ENCODE measurements around the gene TRAPPC8.
"Not testable (repeated sequence)": the region's sequence is repeated elsewhere in the genome, so short reads cannot be mapped to it uniquely, and the experiment has no call there.

Gene TRAPPC8

DNA sequence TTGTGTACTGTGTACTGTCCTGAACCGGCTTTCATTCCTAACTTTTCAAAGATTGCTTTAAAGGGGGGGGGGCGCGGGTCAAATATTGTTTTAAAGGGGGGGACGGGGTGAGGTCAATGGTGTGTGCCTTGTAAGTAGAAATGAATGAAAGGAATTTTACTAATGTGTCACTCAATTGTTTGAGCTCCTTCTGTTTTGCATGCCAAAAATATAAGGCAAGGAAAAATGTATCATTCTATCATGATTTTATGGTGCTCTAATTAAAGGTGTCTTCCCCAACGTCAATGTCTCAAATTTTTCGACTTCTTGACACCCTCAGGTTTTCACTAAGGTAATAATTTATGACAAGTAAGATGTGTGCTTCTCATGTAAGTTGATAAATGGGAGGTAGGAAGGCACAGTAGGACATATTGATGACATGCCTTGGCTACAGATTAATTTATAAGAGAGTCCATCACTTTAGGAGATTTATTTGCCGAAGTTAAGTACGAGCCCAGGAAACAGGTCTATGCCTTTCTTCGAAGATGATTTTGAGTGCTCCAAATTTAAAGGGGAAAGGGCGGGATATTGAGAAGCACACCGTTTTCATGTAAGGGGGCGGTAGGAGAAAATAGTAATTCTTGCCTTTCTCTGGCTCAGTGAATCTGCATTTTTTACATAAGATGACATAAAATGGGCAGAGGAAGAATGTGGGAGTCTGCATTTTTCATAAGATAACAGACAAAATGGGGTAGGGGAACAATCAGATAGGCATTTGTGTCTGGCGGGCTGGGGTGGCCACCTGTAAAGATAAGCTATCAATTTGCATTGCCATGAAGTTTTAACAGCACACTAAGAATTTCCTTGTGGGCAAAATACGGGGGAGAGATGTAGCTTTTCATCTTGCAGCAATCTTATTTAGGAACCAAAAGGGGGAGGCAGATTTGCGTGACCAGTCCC is 1.2 kb upstream of the TRAPPC8 start:
- DNase-seq: no peak

DNA sequence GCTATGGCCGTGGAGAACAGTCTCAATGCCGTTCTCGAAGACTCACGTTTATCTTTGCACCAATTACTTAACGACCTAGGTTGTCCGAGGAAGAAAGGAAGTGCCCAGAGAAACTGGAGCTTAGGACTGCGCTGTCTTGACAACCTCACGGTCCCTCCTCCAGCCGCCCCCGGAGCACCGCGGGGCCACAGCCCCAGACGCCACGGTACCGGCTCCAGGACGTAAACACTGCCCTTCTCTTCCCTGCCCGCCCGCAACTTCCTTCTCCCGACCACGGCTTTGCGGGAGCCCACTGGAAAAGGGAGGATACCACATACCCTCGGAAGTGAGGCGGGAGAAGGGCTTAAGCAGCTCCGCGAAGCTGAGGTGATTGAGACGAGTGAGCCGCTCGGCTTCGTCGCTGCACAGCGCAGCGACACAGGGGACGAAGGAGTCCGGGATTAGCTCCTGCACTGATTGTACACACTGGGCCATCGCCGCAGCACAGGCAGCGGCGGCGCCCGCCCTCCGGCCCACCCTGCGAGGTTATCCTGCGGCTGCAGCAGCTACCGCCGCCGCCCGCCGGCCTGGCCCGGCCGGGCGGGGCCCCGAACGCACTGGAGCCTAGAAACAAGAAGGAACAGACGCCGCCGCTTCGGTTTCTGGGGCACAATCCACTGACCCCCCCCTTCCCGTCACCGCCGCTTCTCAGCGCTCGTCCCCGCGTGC is 483 bp downstream of the TRAPPC8 start:
- DNase-seq: no peak

DNA sequence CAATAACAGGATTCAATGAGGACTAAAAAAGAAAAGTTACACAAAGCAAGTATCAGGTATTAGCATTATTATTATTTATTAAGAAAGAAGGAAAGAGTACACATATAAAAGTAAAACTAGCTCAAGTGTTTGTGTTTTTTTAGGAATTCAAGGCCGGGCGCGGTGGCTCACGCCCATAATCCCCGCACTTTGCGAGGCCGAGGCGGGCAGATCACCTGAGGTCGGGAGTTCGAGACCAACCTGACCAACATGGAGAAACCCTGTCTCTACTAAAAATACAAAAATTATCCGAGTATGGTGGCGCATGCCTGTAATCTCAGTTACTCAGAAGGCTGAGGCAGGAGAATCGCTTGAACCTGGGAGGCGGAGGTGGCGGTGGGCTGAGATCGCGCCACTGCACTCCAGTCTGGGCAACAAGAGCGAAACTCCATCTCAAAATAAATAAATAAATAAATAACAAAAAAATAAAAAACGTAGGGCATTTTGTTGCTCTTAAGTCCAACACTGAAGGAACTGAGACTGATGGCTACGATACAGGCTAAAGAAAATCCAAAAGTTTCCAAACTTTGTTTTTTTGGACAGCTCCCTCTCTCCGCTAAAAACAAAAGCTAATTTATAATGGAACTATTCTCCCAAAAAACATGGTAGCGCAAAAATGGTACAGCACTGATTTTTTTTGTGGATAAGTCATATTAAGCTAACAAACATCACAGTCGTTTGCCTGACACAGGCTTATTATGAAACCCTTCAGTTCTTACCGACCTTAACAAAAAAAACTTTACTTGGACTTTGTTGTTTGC is 1.7 kb downstream of the TRAPPC8 start:
- no peak for DNase-seq

DNA sequence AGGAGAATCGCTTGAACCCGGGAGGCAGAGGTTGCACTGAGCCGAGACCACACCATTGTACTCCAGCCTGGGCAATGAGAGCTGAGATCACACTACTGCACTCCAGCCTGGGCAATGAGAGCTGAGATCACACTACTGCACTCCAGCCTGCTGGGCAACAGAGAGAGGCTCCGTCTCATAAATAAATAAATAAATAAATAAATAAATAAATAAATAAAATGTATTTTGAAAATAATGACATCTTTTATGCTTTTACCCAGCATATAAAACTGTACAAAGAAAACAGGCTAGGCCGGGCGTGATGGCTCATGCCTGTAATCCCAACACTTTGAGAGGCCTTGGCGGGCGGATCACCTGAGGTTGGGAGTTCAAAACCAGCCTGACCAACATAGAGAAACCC is 8.2 kb downstream of the TRAPPC8 start:
- DNase-seq: not testable (repeated sequence)

DNA sequence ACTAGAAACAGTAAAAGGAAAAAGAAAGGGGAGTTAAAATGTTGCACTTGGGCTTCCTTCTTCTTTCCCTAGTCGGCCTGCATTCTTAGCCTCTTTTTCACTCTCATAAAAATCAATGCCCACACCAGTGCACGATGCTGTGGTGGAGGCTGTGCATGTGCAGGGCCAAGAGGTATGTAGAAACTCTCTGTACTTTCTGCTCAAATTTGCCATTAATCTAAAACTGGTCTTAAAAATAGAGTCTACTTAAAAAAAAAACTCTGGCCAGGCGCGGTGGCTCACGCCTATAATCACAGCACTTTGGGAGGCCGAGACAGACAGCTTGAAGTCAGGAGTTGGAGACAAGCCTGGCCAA is 11.1 kb downstream of the TRAPPC8 start:
- DNase-seq: no peak

DNA sequence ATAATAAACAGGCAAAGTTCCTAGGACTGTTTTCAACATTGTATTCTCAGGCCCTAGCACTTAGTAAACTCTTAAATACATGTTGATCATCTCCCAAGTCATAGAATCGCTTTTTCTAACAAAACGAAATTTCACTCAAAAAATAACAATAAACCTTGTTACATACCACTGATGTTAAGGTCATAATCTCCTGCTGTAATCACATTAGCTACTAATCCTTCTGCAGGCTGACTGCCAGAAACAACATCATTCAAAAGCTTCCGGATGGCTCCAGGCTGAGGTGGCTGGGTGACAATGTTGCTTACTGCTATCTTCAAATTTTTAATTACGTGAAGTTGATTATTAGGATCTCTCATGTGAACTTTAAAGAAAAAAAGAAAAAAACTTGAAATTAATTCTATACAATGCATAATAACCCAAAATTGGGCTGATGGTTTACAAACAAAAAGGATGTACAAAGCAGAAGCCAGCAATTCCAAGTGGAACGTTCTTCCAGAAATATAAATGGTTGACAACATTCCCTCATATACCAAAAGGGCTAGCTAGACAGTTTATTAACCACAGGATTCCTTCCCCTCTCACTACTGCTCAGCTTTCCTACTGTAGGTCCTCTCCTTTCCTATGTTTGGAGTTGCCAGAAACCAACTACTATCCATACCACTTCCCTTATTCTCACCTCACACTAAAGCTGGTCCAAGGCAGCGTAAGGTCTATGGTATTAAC is 11.6 kb downstream of the TRAPPC8 start:
- DNase-seq: peak; percentile 17

DNA sequence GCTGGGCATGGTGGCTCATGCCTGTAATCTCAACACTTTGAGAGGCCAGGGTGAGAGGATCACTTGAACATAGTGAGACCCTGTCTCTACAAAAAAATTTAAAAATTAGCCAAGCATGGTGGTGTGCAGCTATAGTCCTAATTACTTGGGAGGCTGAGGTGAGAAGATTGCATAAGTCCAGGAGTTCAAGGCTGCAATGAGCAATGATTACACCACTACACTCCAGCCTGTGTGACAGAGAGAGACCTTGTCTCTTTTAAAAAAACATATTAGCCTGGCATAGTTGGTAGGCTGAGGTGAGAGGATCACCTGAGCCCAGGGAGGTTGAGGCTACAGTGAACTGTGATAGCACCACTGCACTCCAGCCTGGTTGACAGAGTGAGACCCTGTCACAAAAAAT is 13.7 kb downstream of the TRAPPC8 start:
- DNase-seq: no peak

DNA sequence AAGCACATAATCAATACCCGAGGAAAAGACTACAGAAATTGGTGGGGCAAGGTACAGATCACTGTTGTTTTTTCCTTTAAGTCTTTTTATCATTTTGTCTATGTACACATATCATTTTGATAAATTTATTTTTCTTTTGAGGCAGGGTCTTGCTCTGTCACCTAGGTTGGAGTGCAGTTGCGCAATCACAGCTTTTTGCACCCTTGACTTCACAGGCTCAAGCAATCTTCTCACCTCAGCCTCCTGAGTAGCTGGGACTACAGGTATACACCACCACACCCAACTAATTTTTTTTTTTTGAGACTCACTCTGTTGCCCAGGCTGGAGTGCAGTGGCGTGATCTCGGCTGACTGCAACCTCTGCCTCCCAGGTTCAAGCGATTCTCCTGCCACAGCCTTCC is 15.9 kb downstream of the TRAPPC8 start:
- DNase-seq: not testable (repeated sequence)

DNA sequence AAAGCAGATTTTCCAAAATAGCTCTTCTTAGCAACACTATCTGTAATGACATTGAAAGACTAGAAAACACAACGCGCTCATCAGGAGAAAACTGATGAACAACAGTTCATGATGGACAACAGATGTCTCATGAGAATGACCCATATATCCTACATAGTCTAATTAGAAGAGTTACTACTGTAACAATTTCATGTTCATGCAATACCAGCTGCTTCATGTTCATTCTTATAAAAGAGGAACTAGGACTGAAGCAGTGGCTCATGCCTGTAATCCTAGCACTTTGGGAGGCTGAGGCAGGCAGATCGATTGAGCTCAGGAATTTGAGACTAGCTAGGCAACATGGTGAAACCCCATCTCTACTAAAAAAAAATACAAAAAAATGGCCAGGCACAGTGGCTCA is 22.7 kb downstream of the TRAPPC8 start:
- no peak for DNase-seq

DNA sequence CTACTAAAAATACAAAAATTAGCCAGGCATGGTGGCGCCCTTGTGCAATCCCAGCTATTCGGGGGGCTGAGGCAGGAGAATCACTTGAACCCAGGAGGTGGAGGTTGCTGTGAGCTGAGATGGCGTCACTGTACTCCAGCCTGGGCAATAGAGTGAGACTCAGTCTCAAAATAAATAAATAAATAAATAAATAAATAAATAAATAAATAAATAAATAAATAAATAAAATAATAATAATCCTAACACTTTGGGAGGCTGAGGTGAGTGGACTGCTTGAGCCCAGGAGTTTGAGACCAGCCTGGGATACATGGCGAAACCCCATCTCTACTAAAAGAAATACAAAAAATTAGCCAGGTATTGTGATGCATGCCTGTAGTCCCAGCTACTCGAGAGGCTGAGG is 23.6 kb downstream of the TRAPPC8 start:
- DNase-seq: not testable (repeated sequence)

DNA sequence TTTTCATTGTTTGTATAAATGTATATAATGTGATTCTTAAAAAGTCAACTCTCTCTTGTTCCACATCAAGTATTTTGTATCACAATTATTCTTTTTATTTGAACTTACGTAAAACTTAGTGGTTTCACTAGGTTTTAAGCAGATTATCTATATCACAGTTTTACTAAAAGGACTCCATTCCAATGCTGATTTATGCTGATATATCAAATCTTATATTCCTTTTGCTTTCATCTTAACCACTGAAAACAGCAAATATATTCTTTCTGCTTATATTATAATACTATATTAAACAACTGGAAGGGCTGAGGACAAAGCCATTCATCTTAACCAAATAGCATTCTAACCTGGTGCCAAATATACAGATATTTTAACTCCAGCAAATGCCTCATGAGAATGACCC is 24.2 kb downstream of the TRAPPC8 start:
- no peak for DNase-seq

DNA sequence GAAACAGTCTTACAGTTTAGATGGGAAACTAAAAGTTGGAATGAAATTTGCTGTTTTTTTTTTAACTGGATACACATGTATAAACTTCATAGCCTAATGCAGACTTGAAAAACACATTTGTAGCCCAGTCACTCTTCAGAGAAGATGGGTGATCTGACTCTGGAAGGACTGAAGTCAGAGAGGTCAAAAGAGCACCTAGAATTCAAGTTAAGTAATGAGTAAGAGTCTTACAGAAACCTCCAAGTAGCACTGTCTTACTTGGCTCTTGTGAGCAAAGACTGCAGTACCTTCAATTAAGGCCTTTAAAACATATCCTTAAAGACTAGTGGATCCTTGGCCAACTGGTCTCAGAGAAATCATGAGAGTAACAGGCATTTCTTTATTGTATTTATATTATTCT is 41.9 kb downstream of the TRAPPC8 start:
- DNase-seq: no peak

DNA sequence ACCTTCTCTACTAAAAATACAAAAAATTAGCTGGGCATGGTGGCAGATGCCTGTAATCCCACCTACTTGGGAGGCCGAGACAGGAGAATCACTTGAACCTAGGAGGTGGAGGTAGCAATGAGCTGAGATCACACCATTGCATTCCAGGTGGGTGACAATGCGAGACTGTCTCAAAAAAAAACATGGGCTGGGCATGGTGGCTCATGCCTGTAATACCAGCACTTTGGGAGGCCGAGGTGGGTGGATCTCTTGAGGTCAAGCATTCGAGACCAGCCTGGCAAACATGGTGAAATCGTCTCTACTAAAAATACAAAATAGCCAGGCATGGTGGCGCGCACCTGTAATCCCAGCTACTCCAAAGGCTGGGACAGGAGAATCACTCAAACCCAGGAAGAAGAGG is 43.2 kb downstream of the TRAPPC8 start:
- not testable (repeated sequence) for DNase-seq

DNA sequence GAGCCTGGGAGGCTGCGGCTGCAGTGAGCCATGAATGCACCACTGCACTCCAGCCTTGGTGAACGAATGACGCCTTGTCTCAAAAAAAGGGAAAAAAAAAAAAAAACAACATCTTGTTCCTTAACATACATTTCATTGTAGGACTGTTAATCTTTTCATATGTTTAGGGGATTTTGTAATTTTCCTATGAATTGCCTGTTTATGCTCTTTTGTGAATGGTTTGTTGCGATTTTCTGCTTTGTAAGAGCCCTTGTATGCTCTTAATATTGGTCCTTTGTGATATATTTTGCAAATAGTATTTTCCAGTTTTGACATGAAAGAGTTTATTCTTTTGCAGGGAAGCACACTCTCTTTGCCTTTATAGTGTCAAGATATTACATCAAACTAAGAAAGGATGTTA is 50.0 kb downstream of the TRAPPC8 start:
- no peak for DNase-seq

DNA sequence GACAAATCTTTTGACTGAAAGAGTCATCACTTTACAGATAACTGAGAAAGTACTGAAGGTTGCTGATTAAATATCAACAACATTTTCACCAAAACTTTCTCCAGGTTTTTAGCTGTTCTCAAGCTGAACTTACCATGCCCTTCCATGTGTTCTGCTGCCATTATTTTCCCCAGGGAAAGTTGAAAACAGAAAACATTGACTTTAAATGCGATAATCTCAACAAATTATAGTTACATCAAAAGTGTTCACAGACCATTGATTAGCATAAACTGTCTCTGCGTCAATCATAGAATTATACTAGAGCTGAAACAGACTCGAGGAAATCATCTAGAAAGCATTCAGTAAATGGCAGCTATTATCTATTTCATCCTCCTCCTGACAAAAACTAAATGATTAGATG is 51.4 kb downstream of the TRAPPC8 start:
- DNase-seq: no peak

DNA sequence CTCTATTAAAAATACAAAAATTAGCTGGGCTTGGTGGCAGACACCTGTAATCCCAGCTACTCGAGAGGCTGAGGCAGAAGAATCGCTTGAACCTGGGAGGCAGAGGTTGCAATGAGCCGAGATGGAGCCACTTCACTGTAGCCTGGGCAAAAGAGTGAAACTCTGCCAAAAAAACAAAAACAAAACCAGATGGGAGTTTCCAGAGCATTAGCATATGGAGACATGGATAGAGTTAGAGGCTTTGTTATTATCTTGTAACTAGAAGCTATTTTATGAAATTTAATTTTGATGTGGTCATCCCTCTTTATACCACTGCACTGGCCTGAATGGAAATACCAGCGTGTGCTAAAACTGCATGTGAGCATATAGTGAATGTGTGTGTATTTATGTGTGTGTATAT is 58.9 kb downstream of the TRAPPC8 start:
- DNase-seq: no peak

DNA sequence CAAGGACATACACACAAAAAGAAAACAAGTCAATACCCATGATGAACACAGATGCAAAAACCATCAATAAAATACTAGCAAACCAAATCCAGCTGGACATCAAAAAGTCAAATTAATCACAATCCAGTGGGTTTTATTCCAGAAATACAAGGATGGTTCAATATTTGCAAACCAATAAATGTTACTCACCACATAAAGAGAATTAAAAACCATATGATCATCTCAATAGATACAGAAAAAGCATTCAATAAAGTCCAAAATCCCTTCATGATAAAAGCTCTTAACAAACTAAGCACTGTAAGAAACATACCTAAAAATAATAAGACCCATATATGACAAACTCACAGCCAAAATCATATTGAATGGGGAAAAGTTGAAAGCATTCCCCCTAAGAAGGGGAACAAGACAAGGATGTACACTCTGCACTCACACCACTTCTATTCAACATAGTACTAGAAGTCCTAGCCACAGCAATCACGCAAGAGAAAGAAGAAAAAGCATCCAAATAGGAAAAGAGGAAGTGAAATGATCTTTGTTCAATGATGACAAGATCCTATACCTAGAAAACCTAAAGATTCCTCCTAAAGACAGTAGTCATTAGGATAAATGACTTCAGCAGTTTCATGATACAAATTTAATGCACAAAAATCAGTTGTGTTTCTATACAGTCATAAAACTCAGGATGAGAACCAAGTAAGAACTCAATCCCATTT is 62.6 kb downstream of the TRAPPC8 start:
- peak; percentile 14 for DNase-seq

DNA sequence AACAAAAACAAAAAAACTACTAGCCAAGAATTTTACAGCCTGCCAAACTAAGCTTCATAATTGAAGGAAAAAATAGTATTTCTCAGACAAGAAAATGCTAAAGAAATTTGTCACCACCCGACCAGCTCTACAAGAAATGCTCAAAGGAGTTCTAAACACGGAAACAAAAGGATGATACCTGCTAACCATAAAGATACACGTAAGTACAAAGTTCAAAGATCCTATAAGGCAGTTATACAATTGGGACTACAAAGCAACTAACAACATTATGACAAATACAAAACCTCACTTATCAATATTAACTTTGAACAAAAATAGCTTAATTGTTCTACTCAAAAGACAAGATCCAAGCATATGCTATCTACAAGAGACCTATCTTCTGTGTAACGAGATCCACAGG is 64.6 kb downstream of the TRAPPC8 start:
- DNase-seq: no peak

DNA sequence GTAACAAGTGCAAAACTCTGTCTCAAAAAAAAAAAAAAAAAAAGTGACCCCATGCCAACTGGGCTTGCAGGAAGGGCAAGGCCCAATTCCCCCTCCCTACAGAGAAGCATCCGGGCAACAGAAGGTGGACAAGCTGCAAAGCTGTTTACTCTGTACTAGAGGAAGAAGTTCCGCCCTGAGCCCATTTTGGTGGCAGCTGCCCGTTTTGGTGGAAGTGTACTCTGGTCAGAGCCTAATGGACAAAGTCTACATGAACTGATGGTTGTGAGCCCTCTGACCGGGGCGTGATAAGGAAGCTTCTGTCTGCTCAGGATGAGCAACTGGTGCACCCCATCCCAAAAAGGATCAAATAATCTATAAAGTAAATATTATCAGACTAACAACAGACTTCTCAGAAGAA is 65.0 kb downstream of the TRAPPC8 start:
- no peak for DNase-seq

DNA sequence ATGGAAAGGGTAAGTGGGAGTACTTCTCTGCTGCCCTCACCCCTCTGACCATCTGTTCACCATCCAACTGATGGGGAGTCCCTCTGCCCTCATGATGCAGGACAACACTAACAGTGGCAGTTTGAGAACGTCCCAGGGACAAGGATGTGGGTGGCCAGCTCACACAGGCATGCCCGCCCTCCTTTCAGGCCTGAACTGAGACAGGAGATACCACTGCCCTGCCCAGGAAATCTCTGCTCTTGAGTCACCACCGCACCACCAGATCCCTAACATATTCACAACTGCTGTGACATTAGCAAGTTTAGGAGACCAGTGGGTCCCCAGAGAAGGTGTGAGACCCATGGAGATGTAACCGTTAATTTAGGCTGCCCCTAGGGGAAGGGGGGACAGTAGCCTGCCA is 66.2 kb downstream of the TRAPPC8 start:
- DNase-seq: no peak

DNA sequence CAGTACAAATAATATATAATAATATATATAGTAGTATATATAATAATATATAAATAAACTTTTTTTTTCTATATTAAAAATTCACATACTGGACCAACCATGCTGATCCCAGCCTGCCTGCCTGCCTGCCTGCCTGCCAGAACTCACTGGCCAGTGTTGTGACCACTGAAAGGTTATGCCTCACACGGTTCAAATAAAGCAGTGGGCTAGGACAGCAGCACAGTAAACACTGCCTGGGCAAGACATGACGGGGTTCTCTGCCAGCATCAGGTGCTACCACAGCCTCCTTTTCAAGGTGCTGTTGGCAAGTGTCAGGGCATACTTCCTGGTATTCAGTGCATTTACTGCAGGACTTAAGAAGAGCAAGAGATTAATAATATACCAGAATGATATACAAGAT is 67.6 kb downstream of the TRAPPC8 start:
- DNase-seq: no peak

DNA sequence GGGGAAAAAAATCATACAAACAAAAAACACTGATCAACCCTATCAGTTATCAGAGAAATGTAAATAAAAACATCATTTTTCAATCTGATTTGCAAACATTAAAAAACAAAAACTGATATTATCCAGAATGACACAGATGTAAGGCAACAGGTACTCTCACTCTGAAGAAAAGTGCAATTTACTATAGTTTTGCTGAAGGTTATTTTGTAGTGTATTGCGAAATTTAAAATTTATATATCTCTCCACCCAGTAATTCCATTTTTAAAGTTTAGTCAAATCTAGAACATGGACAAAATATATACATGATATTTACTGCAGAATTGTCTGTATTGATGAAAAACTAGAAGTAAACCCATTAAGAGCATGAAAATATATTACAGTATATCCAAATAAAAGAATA is 79.8 kb downstream of the TRAPPC8 start:
- DNase-seq: no peak

Data from eye (tissue), 1 donor.